CD8-positive, alpha-beta memory T cell (primary cell): ENCODE results near the gene UGP2. TPM values are rescaled to one million over a fixed set of nuclear protein-coding genes. Genes with fewer than 3 reads are reported as not detected.
A peak's percentile ranks its signal among the peaks of the same experiment; 100 is the strongest.

Source experiments
- CTCF ChIA-PET: fragments of 350-600 bp; sonication (Branson Sonifier 250); formaldehyde crosslinking; loops from one replicate; lab custom pipeline; 2021; ENCODE audit warnings: antibody characterized with exemption; lab: Charles Lee
- POLR2A ChIA-PET: fragments of 350-600 bp; sonication (Branson Sonifier 250); formaldehyde crosslinking; loops from one replicate; lab custom pipeline; 2021; ENCODE audit warnings: antibody characterized with exemption; lab: Charles Lee
- DNase-seq, 5 donors: peaks; one replicate each; pipeline versions ENCODE4 v3.0.0 to v3.0.0-alpha.2; 2020 to 2022; ENCODE audit warnings: mixed read lengths in 1 of 5
- H3K27ac ChIP-seq: one replicate; pipeline ENCODE4 v1.7.0; 2013; ENCODE audit warnings: low read depth, mild to moderate bottlenecking, low read length, moderate library complexity
- H3K27me3 ChIP-seq: 2 replicates; pipeline ENCODE4 v1.7.0; 2013; ENCODE audit warnings: low read length, mild to moderate bottlenecking; ENCODE audit not compliant: insufficient read depth, poor library complexity, severe bottlenecking
- H3K36me3 ChIP-seq: 2 replicates; pipeline ENCODE4 v1.7.0; 2013; ENCODE audit warnings: mild to moderate bottlenecking, low read length, moderate library complexity; ENCODE audit not compliant: insufficient read depth
- H3K4me1 ChIP-seq: 2 replicates; pipeline ENCODE4 v1.7.0; 2013; ENCODE audit warnings: mild to moderate bottlenecking, low read length, moderate library complexity; ENCODE audit not compliant: insufficient read depth
- H3K4me3 ChIP-seq: 2 replicates; pipeline ENCODE4 v1.7.0; 2013; ENCODE audit warnings: mild to moderate bottlenecking, low read length
- H3K9me3 ChIP-seq: 2 replicates; pipeline ENCODE4 v1.7.0; 2013; ENCODE audit warnings: mild to moderate bottlenecking, low read length
- H3K27ac Mint-ChIP-seq, 8 donors: one replicate each; pipeline ENCODE4 v1.8.0; 2020 to 2021; ENCODE audit warnings: mixed read lengths in 8 of 8, mild to moderate bottlenecking in 6 of 8, inconsistent platforms in 3 of 8, moderate library complexity in 3 of 8
- H3K27me3 Mint-ChIP-seq, 2 donors: one replicate each; pipeline ENCODE4 v1.8.0; 2020 to 2021; ENCODE audit warnings: mixed read lengths in 2 of 2, mild to moderate bottlenecking in 1 of 2, moderate library complexity in 1 of 2
- H3K36me3 Mint-ChIP-seq, 3 donors: one replicate each; pipeline ENCODE4 v1.8.0; 2020 to 2021; ENCODE audit warnings: mixed read lengths in 3 of 3, inconsistent platforms in 1 of 3, mild to moderate bottlenecking in 1 of 3
- H3K4me1 Mint-ChIP-seq, 3 donors: one replicate each; pipeline ENCODE4 v1.8.0; 2020 to 2021; ENCODE audit warnings: mixed read lengths in 3 of 3, inconsistent platforms in 1 of 3, mild to moderate bottlenecking in 1 of 3
- H3K4me3 Mint-ChIP-seq, 7 donors: one replicate each; pipeline ENCODE4 v1.8.0; 2020 to 2021; ENCODE audit warnings: mixed read lengths in 7 of 7, mild to moderate bottlenecking in 6 of 7, moderate library complexity in 4 of 7, inconsistent platforms in 2 of 7
- H3K9me3 Mint-ChIP-seq, 5 donors: one replicate each; pipeline ENCODE4 v1.8.0; 2020 to 2022; ENCODE audit warnings: mixed read lengths in 5 of 5, mild to moderate bottlenecking in 3 of 5, moderate library complexity in 2 of 5, inconsistent platforms in 1 of 5
- polyA plus RNA-seq: library from polyadenylated mRNA; unstranded; fragments of 300-500 nt; fragmentation: Illumina TruSeq; gene quantifications from one replicate; pipeline ENCODE4 v1.2.3, GENCODE V29; 2021
- total RNA-seq, 2 experiments: library from RNA; stranded (reverse); gene quantifications; one replicate each; pipeline ENCODE4 v1.2.3, GENCODE V29; 2021

The UGP2 gene
- total and polyA plus RNA-seq, 3 experiments from 2014 or later = 59.2 to 131 (median 59.8) TPM

GRCh38 chr2:63878486-63878885, 36.8 kb downstream of the UGP2 start:
- Histone ChIP-seq H3K27ac (no peak overlapping the region), H3K4me1 (no peaks in the 10 kb centered on the region), H3K9me3 (no peaks in the 10 kb centered on the region), H3K36me3 (peaks cover 8% of the 10 kb centered on the region), H3K27me3 (no peaks in the 10 kb centered on the region), H3K4me3 (no peak overlapping the region)
- H3K27ac Mint-ChIP-seq = peak overlapping the region in 3 of 8 donors; percentile 29 to 69 (median 30)
- H3K4me1 Mint-ChIP-seq = peaks cover 44 to 69% (median 69%) of the 10 kb centered on the region in 3 donors
- no peak for DNase-seq
- no peaks in the 10 kb centered on the region for H3K27me3 Mint-ChIP-seq
- no peaks in the 10 kb centered on the region for H3K9me3 Mint-ChIP-seq
- POLR2A ChIA-PET = no interaction called here
- H3K4me3 Mint-ChIP-seq = no peak overlapping the region
- CTCF ChIA-PET = interaction anchor here (1.8 kb wide), 1 partner anchor 17 kb away, joined by 7 read pairs; no protein-coding TSS in a partner anchor
- H3K36me3 Mint-ChIP-seq = peaks cover 0 to 66% (median 20%) of the 10 kb centered on the region in 3 donors

- ChIA-PET CTCF (no interaction called here), POLR2A (no interaction called here)
- Mint-ChIP-seq H3K4me1 (peaks cover 33 to 55% (median 54%) of the 10 kb centered on the region in 3 donors), H3K36me3 (peaks cover 0 to 67% (median 20%) of the 10 kb centered on the region in 3 donors), H3K27ac (peak overlapping the region in 2 of 8 donors; percentile 6 to 51), H3K9me3 (no peaks in the 10 kb centered on the region), H3K4me3 (no peak overlapping the region), H3K27me3 (no peaks in the 10 kb centered on the region)
- H3K4me3 ChIP-seq = no peak overlapping the region
- no peaks in the 10 kb centered on the region for H3K27me3 ChIP-seq
- H3K9me3 ChIP-seq = no peaks in the 10 kb centered on the region
- no peaks in the 10 kb centered on the region for H3K4me1 ChIP-seq
- no peak overlapping the region for H3K27ac ChIP-seq
- H3K36me3 ChIP-seq = no peaks in the 10 kb centered on the region
- DNase-seq = no peak
These were observed 38.3 kb downstream of the UGP2 start for GRCh38 chr2:63879876-63880433.

DNA sequence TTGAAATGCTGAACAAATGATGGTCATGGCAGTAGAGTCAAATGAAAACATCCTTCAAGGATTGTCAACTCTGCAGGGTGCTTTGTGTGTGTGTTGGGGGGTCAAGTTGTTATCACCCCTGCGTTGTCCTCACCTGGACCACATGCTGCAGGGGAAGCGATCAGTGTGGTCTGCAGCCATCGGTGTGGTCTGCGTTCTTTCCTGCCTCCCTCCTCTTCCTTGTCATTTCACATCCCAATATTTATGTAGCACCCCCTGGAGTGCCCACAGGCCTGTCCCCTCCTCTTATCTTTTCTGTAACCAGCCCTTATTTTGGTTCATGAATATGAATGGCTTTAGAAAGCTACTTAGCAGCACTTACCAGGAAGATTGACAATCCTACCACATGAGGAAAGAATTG, 38.9 kb downstream of the UGP2 start:
- Histone ChIP-seq H3K27me3 (no peaks in the 10 kb centered on the region), H3K4me3 (no peak overlapping the region), H3K27ac (no peak overlapping the region), H3K36me3 (no peaks in the 10 kb centered on the region), H3K9me3 (no peaks in the 10 kb centered on the region), H3K4me1 (no peaks in the 10 kb centered on the region)
- no peaks in the 10 kb centered on the region for H3K27me3 Mint-ChIP-seq
- POLR2A ChIA-PET = no interaction called here
- peaks cover 28 to 48% (median 47%) of the 10 kb centered on the region in 3 donors for H3K4me1 Mint-ChIP-seq
- no peak for DNase-seq
- H3K4me3 Mint-ChIP-seq = no peak overlapping the region
- peak overlapping the region in 6 of 8 donors; percentile 11 to 94 (median 58) for H3K27ac Mint-ChIP-seq
- CTCF ChIA-PET = no interaction called here
- peaks cover 0 to 68% (median 20%) of the 10 kb centered on the region in 3 donors for H3K36me3 Mint-ChIP-seq
- H3K9me3 Mint-ChIP-seq = no peaks in the 10 kb centered on the region

GRCh38 chr2:63881205-63881604, 39.5 kb downstream of the UGP2 start:
- H3K27me3 Mint-ChIP-seq = no peaks in the 10 kb centered on the region
- H3K36me3 ChIP-seq = no peaks in the 10 kb centered on the region
- H3K4me1 Mint-ChIP-seq = peaks cover 24 to 43% (median 41%) of the 10 kb centered on the region in 3 donors
- no peaks in the 10 kb centered on the region for H3K4me1 ChIP-seq
- peaks cover 0 to 67% (median 18%) of the 10 kb centered on the region in 3 donors for H3K36me3 Mint-ChIP-seq
- no peak overlapping the region for H3K4me3 ChIP-seq
- no peak overlapping the region for H3K27ac ChIP-seq
- DNase-seq = no peak
- POLR2A ChIA-PET = no interaction called here
- H3K9me3 Mint-ChIP-seq = no peaks in the 10 kb centered on the region
- H3K4me3 Mint-ChIP-seq = no peak overlapping the region
- H3K27me3 ChIP-seq = no peaks in the 10 kb centered on the region
- CTCF ChIA-PET = no interaction called here
- H3K9me3 ChIP-seq = no peaks in the 10 kb centered on the region
- H3K27ac Mint-ChIP-seq = peak overlapping the region in 6 of 8 donors; percentile 12 to 64 (median 30)

DNA sequence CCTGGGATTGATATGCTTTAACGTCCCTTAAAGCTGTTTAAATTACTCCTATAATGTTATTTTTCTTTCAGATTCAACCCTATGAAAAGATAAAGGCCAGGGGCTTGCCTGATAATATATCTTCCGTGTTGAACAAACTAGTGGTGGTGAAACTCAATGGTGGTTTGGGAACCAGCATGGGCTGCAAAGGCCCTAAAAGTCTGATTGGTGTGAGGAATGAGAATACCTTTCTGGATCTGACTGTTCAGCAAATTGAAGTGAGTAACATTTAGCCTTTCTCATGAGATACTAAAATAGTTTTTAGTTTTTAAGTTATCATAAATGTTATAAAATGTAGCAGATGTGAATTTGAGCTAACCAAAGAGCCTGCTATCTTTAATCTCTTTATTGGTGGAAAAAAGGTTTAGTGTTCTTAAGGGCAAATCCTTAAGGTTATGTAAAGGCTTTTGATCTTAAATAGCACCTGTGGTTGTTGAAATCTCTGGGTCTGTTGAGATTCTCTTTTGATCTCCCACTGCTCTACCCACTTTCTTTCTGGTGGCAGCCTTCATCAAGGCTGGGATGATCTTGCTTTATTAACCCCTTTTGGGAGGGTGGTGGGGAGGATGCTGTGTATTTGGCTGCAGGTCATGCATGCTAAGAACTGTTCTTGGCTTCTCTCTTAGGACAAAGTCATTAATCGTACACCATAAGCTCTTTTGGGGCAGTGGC, 40.9 kb downstream of the UGP2 start:
- peaks cover 0 to 67% (median 12%) of the 10 kb centered on the region in 3 donors for H3K36me3 Mint-ChIP-seq
- H3K4me3 Mint-ChIP-seq = no peak overlapping the region
- H3K36me3 ChIP-seq = peaks cover 4% of the 10 kb centered on the region
- H3K27ac ChIP-seq = no peak overlapping the region
- H3K9me3 Mint-ChIP-seq = no peaks in the 10 kb centered on the region
- H3K27ac Mint-ChIP-seq = peak overlapping the region; percentile 22 to 93 (median 48)
- H3K27me3 ChIP-seq = no peaks in the 10 kb centered on the region
- CTCF ChIA-PET = interaction anchor here (1.0 kb wide), 1 partner anchor 13 kb away, joined by 3 read pairs; no protein-coding TSS in a partner anchor
- POLR2A ChIA-PET = no interaction called here
- no peaks in the 10 kb centered on the region for H3K4me1 ChIP-seq
- DNase-seq = no peak
- no peaks in the 10 kb centered on the region for H3K9me3 ChIP-seq
- H3K27me3 Mint-ChIP-seq = no peaks in the 10 kb centered on the region
- peaks cover 17 to 33% (median 28%) of the 10 kb centered on the region in 3 donors for H3K4me1 Mint-ChIP-seq
- H3K4me3 ChIP-seq = no peak overlapping the region

GRCh38 chr2:63886445-63886844, 44.7 kb downstream of the UGP2 start:
- H3K36me3 ChIP-seq = peaks cover 37% of the 10 kb centered on the region
- POLR2A ChIA-PET = no interaction called here
- H3K27me3 Mint-ChIP-seq = no peaks in the 10 kb centered on the region

GRCh38 chr2:63888053-63888452, 46.4 kb downstream of the UGP2 start:
- Histone ChIP-seq H3K27ac (no peak overlapping the region), H3K27me3 (no peaks in the 10 kb centered on the region), H3K4me3 (no peak overlapping the region), H3K4me1 (no peaks in the 10 kb centered on the region), H3K9me3 (no peaks in the 10 kb centered on the region), H3K36me3 (peaks cover 41% of the 10 kb centered on the region)
- Mint-ChIP-seq H3K9me3 (no peaks in the 10 kb centered on the region), H3K27me3 (no peaks in the 10 kb centered on the region), H3K4me1 (peaks cover 0 to 3% (median 0%) of the 10 kb centered on the region in 3 donors), H3K36me3 (peaks cover 0 to 82% (median 4%) of the 10 kb centered on the region in 3 donors), H3K27ac (peak overlapping the region in 5 of 8 donors; percentile 0 to 88 (median 34)), H3K4me3 (no peak overlapping the region)
- DNase-seq = no peak
- CTCF ChIA-PET = no interaction called here
- POLR2A ChIA-PET = no interaction called here

More at GRCh38 chr2:63886445-63886844, 44.7 kb downstream of the UGP2 start:
- CTCF ChIA-PET = no interaction called here
- no peaks in the 10 kb centered on the region for H3K27me3 ChIP-seq
- Mint-ChIP-seq H3K4me1 (peaks cover 13 to 16% (median 14%) of the 10 kb centered on the region in 3 donors), H3K36me3 (peaks cover 0 to 79% (median 7%) of the 10 kb centered on the region in 3 donors), H3K4me3 (no peak overlapping the region), H3K27ac (peak overlapping the region in 4 of 8 donors; percentile 24 to 53 (median 38)), H3K9me3 (no peaks in the 10 kb centered on the region)
- H3K9me3 ChIP-seq = no peaks in the 10 kb centered on the region
- H3K4me3 ChIP-seq = no peak overlapping the region
- DNase-seq = no peak
- H3K4me1 ChIP-seq = no peaks in the 10 kb centered on the region
- no peak overlapping the region for H3K27ac ChIP-seq
